Brain microvascular endothelial cell (primary cell): ENCODE measurements around the gene RUBCNL.
A peak's percentile ranks its signal among the peaks of the same experiment; 100 is the strongest.

Source experiments
- DNase-seq: peaks from one replicate; pipeline ENCODE4 v3.0.0-alpha.2; 2020
- H3K27ac ChIP-seq: fragments of 250-450 bp; sonication (Bioruptor Pico); 2 replicates; pipeline ENCODE4 v1.5.1; 2020; ENCODE audit warnings: mild to moderate bottlenecking, moderate library complexity
- H3K27me3 ChIP-seq: fragments of 250-450 bp; sonication (Bioruptor Pico); replicated peaks from 2 replicates; pipeline ENCODE4 v1.5.1; 2020; ENCODE audit warnings: mild to moderate bottlenecking
- H3K36me3 ChIP-seq: fragments of 250-450 bp; sonication (Bioruptor Pico); replicated peaks from 2 replicates; pipeline ENCODE4 v1.5.1; 2020; ENCODE audit warnings: mild to moderate bottlenecking
- H3K4me3 ChIP-seq: 2 replicates; pipeline ENCODE4 v1.5.1; 2011; ENCODE audit warnings: low read depth, mild to moderate bottlenecking, control low read depth, low read length, moderate library complexity
- CTCF ChIP-seq: IDR thresholded peaks from 2 replicates; pipeline ENCODE4 v1.5.1; 2011; ENCODE audit warnings: low read depth, mild to moderate bottlenecking, moderate library complexity, low read length, control low read depth, inconsistent platforms; ENCODE audit errors: missing control alignments
- in situ Hi-C: cut with HindIII; loops from 2 replicates; pipeline ENCODE4 v1.10.0; 2017; ENCODE audit warnings: low sequenced_read_pairs, low pct_ligation_motif_present

RUBCNL gene

GRCh38 chr13:46341112-46341711 is 45.8 kb downstream of the RUBCNL start:
- TF ChIP-seq CTCF, result no peak
- peak; percentile 87 for DNase-seq
- no peaks in the 10 kb centered on the region for H3K27me3 ChIP-seq
- no peak overlapping the region for H3K4me3 ChIP-seq
- no peaks in the 10 kb centered on the region for H3K36me3 ChIP-seq
- H3K27ac ChIP-seq, result peak overlapping the region; percentile 80
- in situ Hi-C loops, result no loop called here

- no peak overlapping the region for H3K4me3 ChIP-seq
- no peaks in the 10 kb centered on the region for H3K36me3 ChIP-seq
- DNase-seq, result no peak
- H3K27me3 ChIP-seq, result no peaks in the 10 kb centered on the region
- H3K27ac ChIP-seq, result peak overlapping the region; percentile 80
- TF ChIP-seq CTCF, result no peak
- in situ Hi-C loops, result no loop called here
These were observed 46.4 kb downstream of the RUBCNL start for GRCh38 chr13:46340631-46341111.

- no peaks in the 10 kb centered on the region for H3K27me3 ChIP-seq
- H3K36me3 ChIP-seq, result no peaks in the 10 kb centered on the region
- TF ChIP-seq CTCF, result no peak
- H3K4me3 ChIP-seq, result no peak overlapping the region
- in situ Hi-C loops, result no loop called here
- peak overlapping the region; percentile 63 for H3K27ac ChIP-seq
- DNase-seq, result no peak
These were observed 47.0 kb downstream of the RUBCNL start for GRCh38 chr13:46340011-46340410.

GRCh38 chr13:46339035-46339666 is 47.9 kb downstream of the RUBCNL start:
- Histone ChIP-seq H3K27ac (peak overlapping the region; percentile 63), H3K27me3 (no peaks in the 10 kb centered on the region), H3K36me3 (no peaks in the 10 kb centered on the region), H3K4me3 (no peak overlapping the region)
- in situ Hi-C loops, result no loop called here
- DNase-seq, result peak; percentile 90
- peak; percentile 59 for TF ChIP-seq CTCF

- no peak overlapping the region for H3K27ac ChIP-seq
- in situ Hi-C loops, result no loop called here
These were observed 49.4 kb downstream of the RUBCNL start for GRCh38 chr13:46337700-46338099.

More at GRCh38 chr13:46337700-46338099, 49.4 kb downstream of the RUBCNL start:
- Histone ChIP-seq H3K4me3 (no peak overlapping the region), H3K36me3 (no peaks in the 10 kb centered on the region), H3K27me3 (no peaks in the 10 kb centered on the region)
- TF ChIP-seq CTCF, result no peak
- DNase-seq, result no peak
